Fibroblast of the conjunctiva (primary cell): ENCODE measurements around the gene THRB.

Experiments
- DNase-seq: peaks from one replicate; pipeline ENCODE4 v3.0.0-alpha.2; 2010; ENCODE audit warnings: low read depth

THRB gene

DNA sequence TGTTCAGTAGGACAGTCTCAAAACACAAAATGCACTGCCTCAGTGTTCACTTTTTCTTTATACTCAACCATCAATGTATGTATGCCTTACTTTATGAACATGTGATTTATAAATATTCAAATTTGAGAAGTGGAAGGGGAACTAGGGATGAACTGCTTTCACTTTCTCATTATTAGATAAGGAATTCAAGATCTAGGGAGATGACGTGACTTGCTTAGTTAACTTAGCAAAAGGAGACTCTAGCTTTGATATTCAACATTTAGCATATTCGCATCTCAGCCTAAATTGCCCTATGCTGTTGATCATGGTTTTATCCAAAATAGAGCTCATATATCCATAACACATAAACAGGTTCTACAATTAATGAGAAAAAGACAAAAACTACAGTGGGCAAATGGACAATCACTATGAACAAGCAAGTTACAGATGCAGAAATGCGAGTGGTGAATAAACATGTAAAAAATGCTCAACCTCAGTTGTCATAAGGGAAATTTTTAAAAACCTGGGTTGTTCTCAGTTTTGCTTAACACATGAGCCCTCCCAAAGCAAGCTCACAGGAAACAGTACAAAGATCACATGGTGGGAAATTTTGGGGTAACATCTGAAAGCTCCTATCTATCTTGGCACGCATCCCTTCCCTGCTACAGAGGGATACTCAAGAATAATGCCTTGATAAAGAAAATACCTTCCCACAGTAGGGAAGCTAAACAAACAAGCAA lies 269.8 kb downstream of the THRB start:
- DNase-seq: no peak

- DNase-seq: no peak
These were observed 272.4 kb downstream of the THRB start for GRCh38 chr3:24222165-24222805.

DNA sequence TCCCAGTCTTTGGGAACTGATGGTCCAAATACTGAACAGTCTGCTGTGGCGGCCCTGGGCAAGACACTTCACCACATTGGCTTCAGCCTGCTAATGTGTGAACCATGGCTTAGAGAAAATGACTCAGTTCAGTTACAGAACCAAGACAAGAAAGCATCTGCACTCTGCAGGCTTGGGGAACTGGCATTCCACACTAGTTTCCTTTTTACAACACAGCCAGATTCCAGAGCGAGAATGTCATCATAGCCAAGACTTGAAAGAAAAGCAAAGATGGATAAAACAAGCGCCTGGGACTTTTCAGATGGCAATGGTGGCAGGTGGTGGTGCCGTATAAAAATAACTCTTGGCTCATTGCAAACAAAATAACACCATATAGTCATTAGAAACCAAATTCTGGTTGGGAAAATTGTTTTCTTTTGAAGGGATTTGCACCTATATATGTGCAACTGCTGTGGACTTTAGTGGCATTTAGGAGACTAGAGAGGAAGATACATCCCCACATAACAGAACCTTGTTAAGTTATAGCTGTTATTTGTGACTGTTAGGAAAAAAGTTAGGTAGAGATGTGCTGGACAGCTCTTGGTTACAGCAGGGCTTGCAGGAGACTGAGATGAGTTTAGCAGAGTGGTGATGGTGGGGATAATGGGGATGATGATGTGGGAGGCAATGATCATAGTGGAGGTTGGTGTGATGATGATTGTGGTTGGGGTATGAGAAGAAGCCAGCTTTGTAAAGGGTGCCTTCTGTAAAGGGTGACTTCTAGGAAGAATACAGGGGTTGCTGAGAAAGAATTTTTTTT lies 273.6 kb downstream of the THRB start:
- peak; percentile 80 for DNase-seq

GRCh38 chr3:24215502-24215901 lies 279.1 kb downstream of the THRB start:
- DNase-seq: no peak

- no peak for DNase-seq
These were observed 283.3 kb downstream of the THRB start for GRCh38 chr3:24211381-24211780.

DNA sequence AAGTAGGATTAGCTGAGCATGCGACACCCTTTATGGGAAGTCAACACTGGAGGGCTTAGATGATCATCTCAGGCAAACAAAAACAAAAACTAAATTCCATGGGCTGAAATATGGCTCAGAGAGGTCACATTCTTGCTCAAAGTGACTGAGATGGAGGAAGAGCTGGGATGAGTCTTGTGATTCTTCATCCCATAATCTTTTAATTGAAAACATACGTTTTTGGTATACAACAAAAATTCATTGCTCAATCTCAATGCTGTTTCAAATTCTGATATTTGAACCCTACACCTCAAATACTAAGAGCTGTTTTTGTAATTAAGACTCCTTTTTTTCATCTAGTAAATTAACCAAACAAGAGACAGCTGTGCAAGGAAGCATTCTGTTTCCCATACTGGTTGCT lies 292.6 kb downstream of the THRB start:
- peak; percentile 46 for DNase-seq

- DNase-seq: no peak
These were observed 293.3 kb downstream of the THRB start for GRCh38 chr3:24201301-24201700.

GRCh38 chr3:24199775-24200247 lies 294.8 kb downstream of the THRB start:
- no peak for DNase-seq

- DNase-seq: no peak
These were observed 295.4 kb downstream of the THRB start for GRCh38 chr3:24199300-24199699.

DNA sequence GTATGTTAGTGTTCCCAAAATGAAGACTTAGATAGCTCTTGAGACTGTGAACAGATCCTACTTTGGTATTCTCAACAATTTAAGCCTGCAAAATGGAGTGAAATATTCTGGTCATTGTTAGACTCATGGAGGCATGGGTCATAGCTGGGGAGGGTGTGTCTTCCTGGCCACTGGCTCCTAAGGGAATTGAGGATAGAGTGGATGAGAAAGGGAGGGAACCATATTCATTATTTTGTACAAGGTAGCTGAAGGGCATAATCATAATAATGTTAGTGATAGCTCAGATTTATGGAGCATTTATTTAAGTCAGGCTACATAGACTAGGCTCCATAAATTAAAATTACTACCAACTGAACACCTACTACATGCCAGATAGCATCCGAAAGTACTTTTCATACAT lies 295.9 kb downstream of the THRB start:
- no peak for DNase-seq

GRCh38 chr3:24197809-24198208 lies 296.8 kb downstream of the THRB start:
- DNase-seq: no peak

DNA sequence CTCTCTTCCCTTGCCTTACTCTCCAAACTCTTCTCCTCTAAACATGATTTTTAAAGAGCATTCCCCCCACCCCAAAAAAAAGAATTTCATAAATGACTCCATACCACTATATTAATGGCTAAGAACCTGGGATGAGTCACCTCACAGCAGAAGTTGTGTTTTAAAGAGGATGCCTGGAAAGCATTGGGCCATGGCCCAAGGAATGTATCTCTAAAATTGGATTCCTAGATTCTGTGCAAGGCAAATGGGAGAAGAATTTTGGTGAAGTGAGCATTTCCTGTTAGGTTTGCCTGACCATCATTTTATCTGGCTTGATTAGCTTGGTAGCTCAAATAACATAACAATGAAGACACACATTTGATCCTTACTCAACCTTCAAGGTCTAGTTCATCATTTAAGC lies 298.1 kb downstream of the THRB start:
- DNase-seq: no peak

GRCh38 chr3:24195504-24196230 lies 299.0 kb downstream of the THRB start:
- no peak for DNase-seq

GRCh38 chr3:24192469-24193056 lies 302.1 kb downstream of the THRB start:
- no peak for DNase-seq

DNA sequence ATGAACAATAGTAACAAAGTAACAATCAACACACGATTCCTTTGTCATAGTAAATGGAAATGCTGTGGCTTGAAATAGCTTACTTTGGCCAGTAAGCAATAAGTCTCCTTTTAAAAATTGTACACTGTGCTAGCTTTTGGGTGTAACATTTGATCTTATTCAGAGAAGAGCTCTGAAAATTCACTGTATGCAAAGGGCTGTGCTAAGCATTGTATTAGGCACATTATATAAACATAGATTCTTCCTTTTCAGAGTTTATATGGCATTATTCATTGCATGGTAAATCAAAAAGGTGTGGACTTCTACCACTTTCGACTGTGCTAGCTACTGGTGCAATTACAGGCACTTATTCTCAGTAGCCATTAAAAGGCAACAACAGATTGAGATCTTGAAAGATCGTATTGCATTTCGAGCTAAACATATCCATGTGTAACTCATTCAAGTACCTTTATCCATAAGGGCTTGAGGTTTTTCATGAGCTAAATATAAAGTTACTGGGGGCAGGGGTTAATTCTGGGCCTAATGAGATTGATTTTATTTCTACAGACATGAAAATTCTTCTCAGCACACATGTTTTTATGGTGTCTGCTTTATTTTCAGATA lies 302.7 kb downstream of the THRB start:
- no peak for DNase-seq

DNA sequence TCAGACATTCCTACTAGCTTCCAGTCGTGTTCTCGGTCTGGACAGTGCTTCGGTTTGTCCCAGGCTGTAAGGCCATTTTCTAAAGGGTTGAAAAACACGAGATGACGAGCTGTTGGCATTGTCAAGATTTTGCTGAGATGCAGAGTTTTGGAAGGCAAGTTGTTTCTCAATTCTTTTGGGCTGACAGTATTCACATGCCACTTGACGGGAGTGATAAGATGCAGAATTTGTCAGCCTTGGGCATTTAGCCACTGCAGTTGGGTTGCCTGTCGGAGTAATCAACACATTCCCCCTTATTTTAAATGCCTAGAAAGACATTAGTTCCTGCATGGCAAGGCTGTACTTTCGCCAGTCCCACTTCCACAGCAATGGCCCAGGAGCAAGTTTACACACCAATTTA lies 304.4 kb downstream of the THRB start:
- DNase-seq: no peak

DNA sequence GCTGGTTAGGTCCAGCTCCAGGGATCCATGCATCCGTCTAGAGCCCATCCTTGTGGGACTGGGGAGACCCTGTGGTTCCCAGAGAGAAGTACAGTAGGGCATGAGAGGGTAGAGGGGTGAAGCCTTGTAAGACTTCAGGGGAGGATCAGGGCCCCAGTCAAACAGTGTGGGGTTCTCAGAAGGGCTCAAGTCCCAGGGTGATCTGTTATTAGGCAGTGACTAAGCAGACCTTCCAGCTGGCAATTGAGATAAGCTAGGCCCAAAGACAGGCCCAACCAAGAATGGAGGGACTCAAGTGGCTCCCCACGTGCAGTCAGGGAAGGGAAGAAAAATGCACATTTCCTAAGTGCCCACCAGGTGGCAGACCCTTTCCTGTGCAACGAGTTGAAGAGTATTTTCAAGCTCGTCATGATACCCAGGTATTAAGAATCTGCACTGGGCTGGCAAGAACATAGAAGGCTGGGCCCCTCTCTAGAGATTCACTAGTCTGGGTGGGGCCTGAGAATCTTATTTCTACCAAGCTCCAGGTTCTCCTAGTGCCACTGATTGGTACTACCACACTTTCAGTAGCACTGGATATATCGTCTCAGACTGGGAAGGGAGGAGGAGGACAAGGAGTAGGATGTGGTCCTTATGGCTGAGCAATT lies 308.8 kb downstream of the THRB start:
- DNase-seq: peak; percentile 71

GRCh38 chr3:24184528-24185176 lies 310.0 kb downstream of the THRB start:
- DNase-seq: no peak

GRCh38 chr3:24182756-24183155 lies 311.9 kb downstream of the THRB start:
- no peak for DNase-seq

GRCh38 chr3:24181256-24181655 lies 313.4 kb downstream of the THRB start:
- DNase-seq: no peak
